Brain microvascular endothelial cell (primary cell): ENCODE measurements around the gene GTF3C1.

Experiments
- DNase-seq: peaks from one replicate; pipeline ENCODE4 v3.0.0-alpha.2; 2020
- H3K27ac ChIP-seq: fragments of 250-450 bp; sonication (Bioruptor Pico); 2 replicates; pipeline ENCODE4 v1.5.1; 2020; ENCODE audit warnings: mild to moderate bottlenecking, moderate library complexity
- H3K27me3 ChIP-seq: fragments of 250-450 bp; sonication (Bioruptor Pico); replicated peaks from 2 replicates; pipeline ENCODE4 v1.5.1; 2020; ENCODE audit warnings: mild to moderate bottlenecking
- H3K36me3 ChIP-seq: fragments of 250-450 bp; sonication (Bioruptor Pico); replicated peaks from 2 replicates; pipeline ENCODE4 v1.5.1; 2020; ENCODE audit warnings: mild to moderate bottlenecking
- H3K4me3 ChIP-seq: 2 replicates; pipeline ENCODE4 v1.5.1; 2011; ENCODE audit warnings: low read depth, mild to moderate bottlenecking, control low read depth, low read length, moderate library complexity
- in situ Hi-C: cut with HindIII; loops from 2 replicates; pipeline ENCODE4 v1.10.0; 2017; ENCODE audit warnings: low sequenced_read_pairs, low pct_ligation_motif_present
- TF ChIP-seq, protein P1 (sequence below): IDR thresholded peaks from 2 replicates; pipeline ENCODE4 v1.5.1; 2011; ENCODE audit warnings: low read depth, mild to moderate bottlenecking, moderate library complexity, low read length, control low read depth, inconsistent platforms; ENCODE audit errors: missing control alignments

GTF3C1 gene

DNA sequence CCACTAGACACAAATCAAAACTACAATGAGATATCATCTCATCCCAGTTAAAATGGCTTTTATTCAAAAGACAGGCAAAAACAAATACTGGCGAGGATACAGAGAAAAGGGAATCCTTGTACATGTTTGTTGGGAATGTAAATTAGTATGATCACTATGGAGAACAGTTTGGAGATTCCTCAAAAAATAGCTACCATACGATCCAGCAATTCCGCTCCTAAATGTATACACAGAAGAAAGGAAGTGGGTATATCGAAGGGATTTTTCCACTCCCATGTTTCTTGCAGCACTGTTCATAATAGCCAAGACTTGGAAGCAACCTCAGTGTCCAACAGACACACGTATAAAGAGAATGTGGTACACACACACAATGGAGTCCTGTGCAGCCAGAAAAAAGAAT, 35.5 kb upstream of the GTF3C1 start:
- DNase-seq = no peak
- H3K27me3 ChIP-seq = no peaks in the 10 kb centered on the region
- H3K36me3 ChIP-seq = no peaks in the 10 kb centered on the region
- TF ChIP-seq, protein P1, sequence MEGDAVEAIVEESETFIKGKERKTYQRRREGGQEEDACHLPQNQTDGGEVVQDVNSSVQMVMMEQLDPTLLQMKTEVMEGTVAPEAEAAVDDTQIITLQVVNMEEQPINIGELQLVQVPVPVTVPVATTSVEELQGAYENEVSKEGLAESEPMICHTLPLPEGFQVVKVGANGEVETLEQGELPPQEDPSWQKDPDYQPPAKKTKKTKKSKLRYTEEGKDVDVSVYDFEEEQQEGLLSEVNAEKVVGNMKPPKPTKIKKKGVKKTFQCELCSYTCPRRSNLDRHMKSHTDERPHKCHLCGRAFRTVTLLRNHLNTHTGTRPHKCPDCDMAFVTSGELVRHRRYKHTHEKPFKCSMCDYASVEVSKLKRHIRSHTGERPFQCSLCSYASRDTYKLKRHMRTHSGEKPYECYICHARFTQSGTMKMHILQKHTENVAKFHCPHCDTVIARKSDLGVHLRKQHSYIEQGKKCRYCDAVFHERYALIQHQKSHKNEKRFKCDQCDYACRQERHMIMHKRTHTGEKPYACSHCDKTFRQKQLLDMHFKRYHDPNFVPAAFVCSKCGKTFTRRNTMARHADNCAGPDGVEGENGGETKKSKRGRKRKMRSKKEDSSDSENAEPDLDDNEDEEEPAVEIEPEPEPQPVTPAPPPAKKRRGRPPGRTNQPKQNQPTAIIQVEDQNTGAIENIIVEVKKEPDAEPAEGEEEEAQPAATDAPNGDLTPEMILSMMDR = no peak
- H3K27ac ChIP-seq = no peak overlapping the region
- in situ Hi-C loops = no loop called here
- H3K4me3 ChIP-seq = no peak overlapping the region

DNA sequence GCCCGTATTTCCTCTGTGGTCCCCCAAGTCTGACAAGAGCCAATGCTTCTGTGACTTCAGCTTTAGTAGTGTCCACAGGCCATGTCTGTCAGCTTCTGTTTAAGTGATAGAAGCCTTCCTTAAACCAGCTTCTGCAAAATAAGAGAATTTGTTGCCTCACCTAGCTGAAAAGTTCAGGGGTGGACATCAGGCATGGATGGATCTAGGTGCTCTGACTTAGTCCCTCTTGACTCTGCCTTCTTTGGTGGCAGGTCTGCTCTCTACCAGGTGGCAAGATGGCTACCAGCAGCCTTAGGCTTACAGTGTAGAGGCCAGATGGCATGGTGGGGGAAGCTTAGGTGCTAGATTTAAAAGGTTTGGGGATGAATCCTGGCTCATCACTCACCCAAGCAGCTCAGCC, 33.9 kb upstream of the GTF3C1 start:
- TF ChIP-seq, protein P1 = no peak
- Histone ChIP-seq H3K27ac (no peak overlapping the region), H3K4me3 (no peak overlapping the region), H3K27me3 (no peaks in the 10 kb centered on the region), H3K36me3 (no peaks in the 10 kb centered on the region)
- no peak for DNase-seq
- in situ Hi-C loops = no loop called here

GRCh38 chr16:27582883-27583282, 33.2 kb upstream of the GTF3C1 start:
- no peak for DNase-seq
- Histone ChIP-seq H3K36me3 (no peaks in the 10 kb centered on the region), H3K27me3 (no peaks in the 10 kb centered on the region), H3K4me3 (no peak overlapping the region), H3K27ac (no peak overlapping the region)
- TF ChIP-seq, protein P1 = no peak
- in situ Hi-C loops = no loop called here

DNA sequence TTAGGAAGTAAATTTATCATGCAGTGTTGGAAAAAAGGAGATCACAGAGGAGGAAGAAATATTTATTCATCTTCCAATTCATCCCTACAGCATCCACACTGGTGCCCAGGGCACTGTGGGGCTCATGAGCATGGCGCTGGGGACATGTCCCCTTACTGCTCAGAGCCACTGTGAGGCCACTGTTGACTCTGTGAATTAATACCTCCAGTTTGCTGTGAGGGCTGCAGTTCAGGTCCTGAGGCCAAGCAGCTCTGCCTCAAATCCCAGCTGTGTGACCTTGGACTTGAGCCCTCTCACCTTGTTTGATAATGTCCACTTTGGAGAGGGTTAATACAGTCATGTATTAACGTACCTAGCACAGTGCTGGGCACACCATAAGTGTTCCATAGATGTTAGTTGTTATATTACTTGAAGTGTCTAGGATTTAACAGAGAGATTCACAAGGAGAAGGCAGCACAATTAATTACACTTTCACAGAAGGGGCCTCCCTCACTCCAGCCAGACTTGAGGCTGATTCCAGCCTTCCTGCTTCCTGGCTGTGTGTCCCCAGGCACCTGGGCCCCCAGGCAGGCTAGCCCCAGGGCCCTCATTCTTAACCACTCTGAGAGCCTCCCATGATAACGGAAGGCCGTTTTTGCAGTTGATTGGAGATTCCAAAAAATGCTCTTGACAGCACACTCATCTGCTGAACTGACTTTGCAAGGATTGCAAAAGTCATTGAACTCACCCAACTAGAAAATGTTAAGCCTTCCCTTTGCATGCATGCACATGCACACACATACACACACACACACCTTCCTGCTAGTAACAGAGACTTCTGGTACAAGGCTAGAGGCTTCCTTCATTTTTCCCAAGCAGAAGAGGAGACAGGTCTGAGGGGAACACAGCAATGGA, 29.6 kb upstream of the GTF3C1 start:
- TF ChIP-seq, protein P1 = no peak
- Histone ChIP-seq H3K27ac (peak overlapping the region; percentile 8), H3K4me3 (no peak overlapping the region), H3K27me3 (no peaks in the 10 kb centered on the region), H3K36me3 (no peaks in the 10 kb centered on the region)
- no peak for DNase-seq
- in situ Hi-C loops = no loop called here

- in situ Hi-C loops = no loop called here
- DNase-seq = no peak
- Histone ChIP-seq H3K27me3 (no peaks in the 10 kb centered on the region), H3K4me3 (no peak overlapping the region), H3K36me3 (no peaks in the 10 kb centered on the region), H3K27ac (no peak overlapping the region)
- TF ChIP-seq, protein P1 = no peak
Measured at GRCh38 chr16:27576729-27577128, 27.0 kb upstream of the GTF3C1 start.
